ENCODE results near the gene SYTL3.
"Not testable (repeated sequence)": the region's sequence is repeated elsewhere in the genome, so short reads cannot be mapped to it uniquely, and the experiment has no call there.

The SYTL3 gene

DNA sequence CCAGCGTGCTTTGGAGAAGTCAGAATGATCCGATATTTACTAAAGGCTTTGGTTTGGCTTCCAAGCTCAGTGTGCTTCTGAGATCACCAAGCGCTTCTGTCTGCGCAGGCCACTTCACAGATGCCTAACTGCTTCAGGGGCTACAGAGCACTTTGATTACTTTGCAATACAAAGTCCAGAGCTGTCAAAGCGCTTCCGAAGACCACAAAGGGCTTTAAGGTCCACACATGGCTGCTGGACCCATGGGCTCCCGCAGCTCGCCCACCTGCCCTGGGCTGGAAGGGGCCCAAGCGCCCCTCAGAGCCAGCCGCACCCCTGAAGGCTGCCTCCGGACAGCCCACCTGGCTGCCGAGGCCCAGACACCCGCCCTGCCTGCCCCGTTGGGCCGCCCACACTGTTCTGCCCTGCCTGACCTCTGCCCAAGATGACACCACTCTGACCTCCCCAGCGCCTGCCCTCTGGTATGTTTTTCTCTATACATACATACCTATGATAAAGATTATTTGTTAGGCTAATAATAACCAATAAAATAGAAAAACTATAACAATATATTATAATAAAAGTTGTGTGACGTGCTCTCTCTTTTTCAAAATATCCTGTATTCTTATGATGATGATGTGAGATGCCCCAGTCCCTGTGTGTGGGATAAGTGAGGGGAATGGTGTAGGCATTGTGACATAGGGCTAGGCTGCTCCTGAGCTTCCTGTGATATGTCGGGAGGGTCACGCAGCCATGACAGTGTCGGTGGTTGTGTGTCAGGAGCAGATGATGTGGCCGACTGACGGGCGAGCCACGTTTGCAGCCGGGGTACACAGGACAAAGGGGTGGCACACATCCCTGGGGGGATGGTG lies 27.9 kb upstream of the SYTL3 start:
- no peak for DNase-seq (ENCODE audit: low read depth)

DNA sequence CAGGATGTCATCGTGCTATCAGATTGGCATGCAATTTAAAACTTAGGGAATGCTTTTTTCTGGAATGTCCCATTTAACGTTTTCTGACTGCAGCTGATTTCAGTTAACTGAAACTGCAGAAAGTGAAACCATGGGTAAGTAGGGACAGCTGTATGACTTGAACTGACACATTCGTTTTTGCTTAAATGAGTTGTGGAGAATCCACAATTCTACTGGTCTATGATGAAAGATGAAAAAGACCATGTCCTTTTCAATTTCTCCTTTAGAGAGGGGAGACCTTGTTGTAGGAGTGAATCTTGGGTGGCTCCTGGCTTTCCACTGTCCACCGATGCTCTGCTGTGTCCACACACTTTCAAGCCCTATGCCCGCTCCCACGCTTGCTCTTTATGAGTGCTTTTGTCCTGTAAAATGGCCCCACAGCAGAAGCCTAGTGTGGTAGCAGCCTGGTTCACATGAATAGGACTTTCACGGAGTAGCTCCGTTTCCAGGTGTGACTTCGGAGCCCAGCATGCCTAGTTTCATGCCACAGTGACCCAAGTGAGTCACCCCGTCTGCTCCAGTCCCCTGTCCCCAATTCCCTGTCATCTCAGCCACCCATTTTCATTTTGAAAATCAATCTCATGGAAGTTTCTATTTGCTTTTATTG lies 27.2 kb upstream of the SYTL3 start:
- no peak for DNase-seq (ENCODE audit: low read depth)

DNA sequence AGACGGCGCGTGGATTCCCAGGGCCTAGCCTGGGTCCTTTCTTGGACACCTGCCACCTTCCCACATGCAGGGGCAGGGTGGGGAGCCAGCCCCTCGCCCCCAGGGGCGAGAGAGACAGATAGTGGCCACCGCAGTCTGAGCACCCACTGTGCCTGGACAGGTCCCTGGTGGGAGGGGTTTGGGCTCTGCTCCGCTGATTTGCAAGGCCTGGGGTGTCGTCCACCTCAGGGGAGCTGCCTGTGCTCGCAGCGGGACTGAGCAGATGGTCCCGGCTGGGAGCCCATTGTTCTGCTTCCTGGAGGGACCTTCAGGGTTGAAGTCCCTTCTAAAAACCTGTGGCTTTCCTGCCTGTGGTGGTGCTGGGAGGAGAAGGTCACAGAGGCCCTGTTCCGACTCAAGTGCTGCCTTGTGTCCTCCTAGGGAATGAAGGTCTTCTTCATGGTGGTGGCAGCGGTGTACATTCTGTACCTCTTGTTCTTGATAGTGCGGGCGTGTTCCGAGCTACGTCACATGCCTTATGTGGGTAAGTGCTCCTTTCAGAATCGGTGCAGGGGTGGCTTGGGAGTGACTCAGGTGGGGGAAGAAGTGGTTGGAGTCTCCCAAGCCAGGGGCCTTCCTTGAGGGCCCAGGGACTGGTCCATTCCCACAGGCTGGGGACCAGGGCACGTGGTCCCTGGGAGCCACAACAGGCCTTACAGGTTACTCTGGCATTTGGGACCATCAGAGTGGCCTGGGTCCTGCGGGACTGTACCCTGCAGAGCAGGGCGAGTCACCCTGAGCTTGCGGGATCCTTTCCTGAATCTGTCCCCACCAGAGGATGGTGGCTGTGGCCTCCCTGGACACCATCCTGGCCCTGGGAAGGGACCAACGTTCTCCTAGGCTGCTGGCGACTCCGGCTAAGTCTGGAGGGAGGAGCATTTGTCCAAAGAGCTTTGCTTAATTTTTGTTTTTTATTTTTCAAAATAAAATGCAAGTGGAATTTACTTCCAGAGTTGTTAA lies 24.9 kb upstream of the SYTL3 start:
- DNase-seq (ENCODE audit: low read depth), result no peak

DNA sequence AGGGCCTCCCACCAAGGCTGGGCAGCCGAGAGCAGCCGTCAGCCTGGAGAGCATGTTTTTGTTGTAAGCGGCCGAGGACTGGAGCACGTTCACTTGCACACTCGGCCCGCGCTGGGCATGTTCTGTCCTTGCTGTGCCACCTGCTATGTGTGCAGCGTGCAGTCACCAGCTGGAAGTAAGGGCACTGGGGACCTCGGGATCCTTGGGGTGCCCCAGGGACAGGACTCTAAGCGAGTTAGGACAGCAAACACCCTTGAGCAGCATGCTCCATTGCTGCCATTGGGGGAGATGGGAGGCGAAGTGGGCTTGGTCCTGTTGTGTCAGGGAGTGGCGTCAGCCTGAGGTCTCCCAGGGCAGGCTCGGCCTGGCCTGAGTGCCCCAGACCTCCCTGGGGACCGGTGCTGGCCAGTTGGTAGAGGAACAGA lies 24.0 kb upstream of the SYTL3 start:
- no peak for DNase-seq (ENCODE audit: low read depth)

DNA sequence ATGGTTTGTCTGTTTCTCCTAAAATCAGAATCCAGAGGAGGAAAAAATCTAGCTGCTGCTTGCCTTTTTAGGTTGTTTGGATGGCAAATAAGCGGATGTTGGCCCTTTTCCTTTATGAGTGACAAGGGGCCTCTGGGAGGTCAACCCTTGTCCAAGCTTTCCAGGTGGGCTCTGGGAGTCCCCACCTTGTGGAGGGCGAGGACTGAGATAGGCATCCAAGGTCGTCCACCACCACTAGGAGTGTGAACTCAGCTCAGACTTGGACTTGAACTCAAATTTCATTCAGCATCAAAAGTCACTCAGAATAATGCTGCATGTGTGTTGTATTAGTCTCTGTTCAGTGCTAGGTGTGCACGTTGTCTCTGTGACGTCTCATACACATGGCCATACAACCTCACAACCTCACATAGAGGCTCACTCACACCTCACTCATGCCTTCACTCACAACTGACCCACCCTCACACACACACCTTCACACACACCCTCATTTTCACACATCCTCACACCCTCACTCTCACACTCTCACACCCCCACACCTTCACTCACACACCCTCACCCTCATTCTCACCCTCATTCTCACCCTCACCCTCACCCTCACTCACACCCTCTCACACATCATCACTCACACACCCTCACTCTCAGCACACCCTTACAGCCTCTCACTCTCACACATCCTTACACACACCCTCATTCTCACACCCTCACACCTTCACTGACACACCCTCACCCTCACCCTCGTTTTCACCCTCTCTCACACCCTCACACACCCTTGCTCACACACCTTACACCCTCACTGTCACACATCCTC lies 23.3 kb upstream of the SYTL3 start:
- no peak for DNase-seq (ENCODE audit: low read depth)

DNA sequence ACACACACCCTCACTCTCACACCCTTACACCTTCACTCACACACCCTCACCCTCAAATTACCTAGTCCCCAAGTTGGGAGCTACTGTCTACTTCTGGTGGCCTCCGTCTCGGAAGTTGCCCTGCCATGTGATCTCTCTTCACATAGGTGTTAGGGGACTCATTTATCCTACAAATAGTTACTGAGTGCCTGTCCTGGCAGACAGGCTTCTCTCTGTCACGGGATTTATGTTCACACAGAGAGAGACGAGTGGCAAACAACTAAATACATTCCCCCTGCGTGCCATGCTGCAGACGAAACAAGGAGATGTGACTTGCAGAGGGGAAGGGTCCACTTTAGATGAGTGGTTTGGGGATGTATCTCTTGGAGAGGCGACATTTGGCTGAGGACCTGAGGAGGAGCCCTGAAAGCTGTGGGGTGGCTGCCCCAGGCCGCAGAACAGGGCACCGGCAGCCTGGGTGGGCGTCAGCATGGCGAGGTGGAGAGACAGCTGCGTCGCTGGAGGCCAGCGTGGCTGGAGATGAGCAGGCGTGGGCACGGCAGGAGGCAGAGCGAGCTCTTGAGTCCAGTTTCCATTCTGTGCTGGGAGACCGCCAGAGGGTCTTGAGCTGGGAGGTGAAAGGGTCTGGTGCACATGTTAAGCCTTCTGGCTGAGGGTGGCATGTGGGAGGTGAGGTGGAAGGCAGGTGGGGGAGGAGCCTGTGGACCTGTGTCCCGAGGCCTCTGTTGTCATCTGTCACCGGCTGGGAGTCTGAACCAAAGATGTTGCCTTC lies 22.5 kb upstream of the SYTL3 start:
- DNase-seq (ENCODE audit: low read depth), result no peak

DNA sequence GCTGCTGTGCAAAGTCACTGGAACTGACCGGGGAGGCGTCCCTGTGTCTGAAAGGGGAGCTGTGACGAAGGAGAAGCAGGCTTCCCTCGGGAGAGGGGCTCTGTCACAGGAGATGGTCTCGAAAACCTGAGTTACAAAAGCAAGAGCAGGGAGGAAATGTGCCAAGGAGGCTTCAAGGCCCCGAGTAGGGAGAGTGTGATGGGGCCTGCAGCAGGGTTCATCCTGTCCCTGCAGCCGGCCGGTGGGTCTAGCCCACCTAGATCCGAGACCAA lies 22.0 kb upstream of the SYTL3 start:
- no peak for DNase-seq (ENCODE audit: low read depth)

DNA sequence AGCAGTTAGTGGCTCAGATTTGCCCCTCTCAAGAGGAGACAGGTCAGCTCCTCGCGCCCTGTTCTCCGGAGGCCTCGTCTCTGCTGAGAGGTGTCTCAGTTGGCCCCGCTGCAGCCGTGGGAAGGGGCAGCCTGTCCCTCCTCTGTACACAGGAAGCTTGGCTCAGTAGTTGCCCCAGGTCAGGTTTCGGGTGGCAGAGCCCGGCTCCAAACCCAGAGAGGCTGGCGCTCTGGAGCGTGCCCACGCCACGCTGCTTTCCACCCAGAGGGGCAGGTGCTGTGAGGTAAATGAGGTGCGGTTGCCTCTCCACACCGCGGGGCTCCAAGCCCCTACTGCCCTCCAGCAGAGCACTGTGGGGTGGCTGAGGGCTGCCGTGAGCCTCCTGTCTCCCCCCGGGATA lies 21.3 kb upstream of the SYTL3 start:
- no peak for DNase-seq (ENCODE audit: low read depth)

DNA sequence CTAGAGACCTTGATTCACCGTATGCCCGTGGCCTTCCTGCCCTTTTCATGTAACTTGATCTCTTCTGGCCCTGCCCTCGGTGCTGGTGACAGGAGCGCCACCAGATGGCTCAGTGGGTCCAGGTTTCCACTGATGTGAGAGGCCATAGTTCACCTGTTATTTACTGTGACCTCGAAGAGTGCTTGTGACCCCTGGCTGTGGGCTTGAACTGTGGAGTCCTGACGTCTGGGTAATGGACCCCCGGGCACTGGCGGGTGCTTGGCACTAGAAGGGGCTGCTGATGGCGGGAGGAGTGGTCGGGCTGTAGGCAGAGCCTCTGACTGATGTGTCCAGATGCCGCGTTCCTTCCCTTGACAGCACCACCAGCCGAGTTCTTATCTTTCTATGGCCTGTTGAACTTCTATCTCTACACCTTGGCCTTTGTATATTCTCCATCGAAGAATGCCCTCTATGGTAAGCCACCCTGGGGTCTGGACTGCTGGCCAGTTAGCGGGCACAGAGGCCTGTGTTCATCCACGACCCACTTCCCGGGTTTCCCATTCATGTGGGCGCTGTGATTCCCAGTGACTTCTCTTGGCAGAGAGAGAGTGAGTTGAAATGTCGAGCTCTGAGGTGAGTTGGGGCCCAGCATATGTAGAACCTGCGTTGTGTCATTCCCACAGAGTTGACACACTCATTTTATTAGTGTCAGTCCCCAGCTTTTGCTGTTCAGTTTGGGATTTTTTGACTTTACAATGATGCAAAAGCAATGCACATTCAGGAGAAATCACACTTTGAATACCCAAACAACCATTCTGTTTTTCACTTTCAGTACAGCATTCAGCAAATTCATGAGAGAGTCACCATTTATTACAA lies 20.3 kb upstream of the SYTL3 start:
- DNase-seq (ENCODE audit: low read depth), result no peak

DNA sequence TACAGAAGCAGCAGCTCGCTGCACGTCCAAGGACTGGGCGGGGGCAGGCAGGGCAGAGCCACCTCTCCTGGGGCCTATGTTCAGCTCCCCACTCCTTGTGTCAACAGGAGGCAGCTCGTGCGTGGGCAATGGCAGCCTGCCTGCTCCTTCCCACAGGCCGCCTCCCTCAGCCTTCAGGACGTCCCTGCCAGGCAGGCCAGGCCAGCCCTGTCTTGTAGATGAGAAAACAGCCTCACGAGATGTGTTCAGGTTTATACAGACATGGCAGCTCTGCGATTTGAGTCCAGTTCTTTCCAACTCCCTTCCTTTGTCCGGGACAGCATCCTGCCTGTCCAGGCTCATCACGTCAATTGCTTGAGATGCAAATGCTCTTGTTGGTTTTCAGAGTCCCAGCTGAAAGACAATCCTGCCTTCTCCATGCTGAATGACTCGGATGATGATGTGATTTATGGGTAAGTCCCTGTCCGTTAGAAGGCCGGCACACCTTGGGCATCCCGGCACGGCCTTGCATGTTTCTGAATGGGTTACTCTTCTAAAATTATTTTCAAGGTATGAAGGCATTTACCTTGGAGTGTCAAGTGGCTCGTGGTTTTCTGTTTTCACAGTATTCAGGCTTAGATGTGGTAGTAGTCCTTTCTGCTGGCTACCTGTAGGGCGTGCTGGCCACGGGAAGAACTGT lies 18.8 kb upstream of the SYTL3 start:
- DNase-seq (ENCODE audit: low read depth), result no peak

DNA sequence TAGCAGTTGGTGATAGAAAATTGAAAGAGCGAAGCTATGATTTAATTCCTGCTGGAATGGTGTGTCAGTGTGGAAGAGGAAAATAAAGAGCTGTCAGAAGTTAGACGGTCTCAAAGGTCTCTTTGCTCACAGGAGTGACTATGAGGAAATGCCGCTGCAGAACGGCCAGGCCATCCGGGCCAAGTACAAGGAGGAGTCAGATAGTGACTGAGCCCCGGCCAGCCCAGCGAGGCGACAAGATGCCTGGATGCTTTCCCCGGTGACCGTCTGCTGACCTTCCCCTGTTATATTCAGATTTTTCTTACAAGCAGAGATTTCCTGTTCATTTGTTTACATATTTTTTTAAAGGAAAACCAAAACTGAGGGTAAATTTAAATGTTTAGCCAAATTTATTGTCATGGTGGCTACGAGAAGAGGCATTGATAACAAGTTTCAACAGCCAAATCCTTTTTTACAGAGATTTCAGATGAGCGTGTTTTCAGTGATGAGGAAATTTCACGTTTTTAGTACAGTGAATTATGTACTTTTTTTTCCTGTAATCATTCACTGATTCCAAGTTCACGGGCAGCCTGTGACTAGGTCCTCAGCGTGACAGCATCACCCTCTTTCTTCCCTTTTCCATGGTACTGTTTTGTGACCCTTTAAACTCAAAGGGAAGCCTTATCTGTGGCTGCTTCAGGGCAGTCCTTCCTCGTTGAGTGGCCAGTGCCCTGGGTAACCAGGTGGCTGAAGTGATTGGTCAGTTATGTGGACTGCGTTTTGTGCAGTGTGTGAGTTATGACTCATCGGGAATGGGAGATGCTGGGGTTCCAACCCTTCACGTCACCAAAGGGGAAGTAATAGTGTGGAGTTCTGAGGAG lies 17.9 kb upstream of the SYTL3 start:
- DNase-seq (ENCODE audit: low read depth), result no peak

DNA sequence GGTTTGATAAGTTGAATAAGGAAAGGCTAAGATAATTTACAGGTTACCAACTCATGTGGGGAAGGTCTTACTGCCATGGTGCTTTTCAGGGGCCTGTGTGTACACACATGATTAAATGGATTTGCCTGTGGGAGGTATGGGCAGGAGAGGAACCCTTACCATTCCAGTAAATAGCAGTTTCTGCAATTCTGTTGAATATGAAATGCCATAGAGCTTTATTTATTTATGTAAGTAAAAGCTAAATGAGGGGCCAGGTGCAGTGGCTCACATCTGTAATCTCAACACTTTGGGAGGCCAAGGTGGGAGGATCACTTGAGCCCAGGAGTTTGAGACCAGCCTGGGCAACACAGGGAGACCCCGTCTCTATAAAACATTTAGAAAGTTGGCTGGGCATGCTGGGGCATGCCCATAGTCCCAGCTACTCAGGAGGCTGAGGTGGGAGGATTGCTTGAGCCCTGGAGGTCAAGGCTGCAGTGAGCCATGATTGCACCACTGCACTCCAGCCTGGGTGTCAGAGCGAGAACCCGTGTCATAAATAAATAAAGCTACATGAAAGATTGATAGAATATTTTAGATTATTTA lies 17.2 kb upstream of the SYTL3 start:
- DNase-seq (ENCODE audit: low read depth), result not testable (repeated sequence)

DNA sequence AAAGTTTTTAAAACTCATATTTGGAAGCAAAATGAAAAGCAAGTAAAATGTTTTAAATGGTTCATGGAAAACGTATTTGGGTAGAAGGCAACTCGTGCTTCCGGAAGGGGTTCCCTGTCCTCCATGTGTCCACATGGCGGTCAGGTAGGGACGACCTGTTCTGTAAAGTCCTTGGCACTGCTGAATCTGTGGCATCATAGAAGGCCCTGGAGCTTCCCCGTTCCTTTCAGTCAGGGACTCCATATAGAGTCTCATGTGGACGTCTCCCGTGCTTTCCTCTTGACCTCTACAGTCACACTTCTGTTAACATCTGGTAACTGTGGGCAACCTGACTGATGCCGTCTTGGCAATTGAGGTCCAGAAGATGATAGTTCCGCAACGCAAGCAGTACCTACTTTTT lies 16.7 kb upstream of the SYTL3 start:
- DNase-seq (ENCODE audit: low read depth), result no peak

DNA sequence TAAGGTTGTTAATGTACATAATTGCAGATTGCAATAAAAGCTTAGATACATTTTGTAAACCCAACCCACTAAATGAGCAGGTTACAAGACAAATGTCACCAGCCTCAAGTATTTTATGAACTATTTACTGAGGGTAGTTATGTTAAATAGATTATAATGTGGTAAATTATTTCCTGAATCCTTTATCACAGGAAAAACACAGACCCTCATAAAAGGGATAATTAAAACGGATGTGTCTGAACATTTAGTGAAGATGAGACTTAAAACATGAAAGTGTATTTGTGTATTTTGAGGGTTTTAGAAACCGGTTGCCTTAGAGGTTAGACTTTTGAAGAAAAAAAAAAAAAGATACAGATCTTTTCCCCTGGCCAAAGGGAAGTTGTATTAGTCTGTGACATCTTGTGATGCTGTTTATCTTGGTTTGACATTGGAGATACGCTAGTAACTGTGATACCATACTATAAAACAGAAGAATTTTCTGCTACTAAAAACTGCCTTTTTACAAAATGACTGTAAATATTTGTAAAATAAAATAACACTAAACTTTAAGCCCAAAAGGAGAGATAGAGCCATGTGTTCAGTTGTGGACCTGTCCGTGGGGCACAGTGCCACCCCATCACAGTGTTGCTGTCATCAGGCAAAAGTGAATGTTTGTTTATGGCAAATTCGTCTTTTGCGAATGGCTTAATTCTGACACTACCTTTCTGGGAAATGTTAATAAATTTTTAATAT lies 15.0 kb upstream of the SYTL3 start:
- no peak for DNase-seq (ENCODE audit: low read depth)

DNA sequence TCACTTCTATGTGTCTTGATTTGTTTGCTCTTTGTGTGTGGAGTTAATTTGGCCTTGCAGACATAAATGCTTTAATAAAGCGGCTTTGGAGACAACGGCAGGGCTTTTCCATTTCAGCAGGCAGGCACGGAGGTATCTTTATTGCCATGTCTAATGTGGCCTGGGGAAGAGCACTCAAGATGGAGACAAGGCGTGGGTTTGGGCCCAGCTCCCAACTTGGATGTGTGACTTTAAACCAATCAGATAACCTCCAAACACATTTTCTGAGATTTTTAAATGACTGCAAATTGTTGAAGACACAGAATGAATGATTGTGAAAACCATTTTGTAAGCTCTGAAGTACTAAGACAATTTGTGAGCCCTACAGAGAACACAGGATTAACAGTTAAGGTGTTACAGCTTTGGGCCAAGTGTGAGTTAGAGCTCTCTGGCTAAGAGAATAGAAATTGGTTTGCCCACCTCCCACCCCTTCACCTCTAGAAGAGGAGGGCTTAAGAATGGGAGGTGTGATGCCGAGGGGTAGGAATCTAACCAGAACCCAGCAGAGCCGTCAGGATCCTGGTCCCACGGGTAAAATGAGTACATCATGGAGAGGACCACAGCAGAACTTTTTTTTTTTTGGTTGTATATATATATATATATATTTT lies 14.3 kb upstream of the SYTL3 start:
- DNase-seq (ENCODE audit: low read depth), result no peak

DNA sequence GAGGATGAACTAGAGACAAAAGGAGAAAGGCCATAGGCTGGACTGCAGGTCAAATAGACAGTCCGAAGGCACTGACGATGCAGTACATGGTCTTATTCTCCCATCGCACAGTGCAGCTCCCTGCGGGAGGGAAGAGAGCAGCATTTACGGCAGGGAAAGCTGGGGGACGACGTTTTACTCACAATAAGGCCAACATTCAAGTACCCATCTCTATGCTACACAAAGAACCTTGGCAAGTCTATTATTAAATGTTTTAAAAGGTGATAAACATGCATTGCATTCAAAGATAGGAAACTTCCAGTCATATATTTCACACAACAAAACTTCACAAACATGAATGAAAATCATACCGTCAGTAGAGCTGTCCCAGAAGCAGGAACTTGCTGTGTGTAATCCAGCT lies 13.1 kb upstream of the SYTL3 start:
- DNase-seq (ENCODE audit: low read depth), result no peak

DNA sequence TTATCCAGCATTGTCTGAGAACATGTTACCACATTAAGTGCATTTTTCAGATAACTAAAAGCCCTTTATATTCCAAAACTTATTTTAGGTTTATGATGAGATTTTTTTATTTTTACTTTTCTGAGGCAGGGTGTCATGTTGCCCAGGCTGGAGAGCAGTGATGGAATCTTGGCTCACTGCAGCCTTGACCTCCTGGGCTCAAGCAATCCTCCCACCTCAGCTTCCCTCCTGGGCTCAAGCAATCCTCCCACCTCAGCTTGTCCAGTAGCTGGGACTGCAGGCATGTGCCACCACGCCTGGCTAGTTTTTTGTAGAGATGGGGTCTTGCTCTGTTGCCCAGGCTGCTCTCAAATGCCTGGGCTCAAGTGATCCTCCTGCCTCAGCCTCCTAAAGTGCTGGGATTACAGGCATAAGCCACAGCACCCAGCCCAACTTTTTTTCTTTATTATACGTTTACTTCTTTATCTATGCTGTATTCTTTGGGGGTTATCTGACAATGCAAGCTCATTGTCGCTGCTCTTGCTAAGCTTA lies 11.5 kb upstream of the SYTL3 start:
- no peak for DNase-seq (ENCODE audit: low read depth)

All from GM04504 (cell line).